Neural crest cell (in vitro differentiated cells): Measurements from ENCODE around the gene RFTN1. TPM values are rescaled to one million over a fixed set of nuclear protein-coding genes. Genes with fewer than 3 reads are reported as not detected.
A peak's percentile ranks its signal among the peaks of the same experiment; 100 is the strongest.

Experiments used
- DNase-seq: peaks from one replicate; pipeline ENCODE4 v3.0.0; 2021; ENCODE audit warnings: low read depth, mixed read lengths, low spot score
- H3K27ac Mint-ChIP-seq: one replicate; pipeline ENCODE4 v1.8.0; 2021; ENCODE audit warnings: mild to moderate bottlenecking, mixed read lengths; ENCODE audit not compliant: unreplicated experiment
- H3K27me3 Mint-ChIP-seq: 2 replicates; pipeline ENCODE4 v1.8.0; 2021; ENCODE audit warnings: low read depth, mild to moderate bottlenecking, mixed read lengths
- H3K36me3 Mint-ChIP-seq: 2 replicates; pipeline ENCODE4 v1.8.0; 2021; ENCODE audit warnings: low read depth, mild to moderate bottlenecking, mixed read lengths
- H3K4me1 Mint-ChIP-seq: 2 replicates; pipeline ENCODE4 v1.8.0; 2021; ENCODE audit warnings: mixed read lengths
- H3K4me3 Mint-ChIP-seq: one replicate; pipeline ENCODE4 v1.8.0; 2021; ENCODE audit warnings: mild to moderate bottlenecking, mixed read lengths
- H3K9me3 Mint-ChIP-seq: 2 replicates; pipeline ENCODE4 v1.8.0; 2021; ENCODE audit warnings: mixed read lengths
- total RNA-seq: library from RNA; stranded (reverse); gene quantifications from 2 replicates; pipeline ENCODE4 v1.2.1, GENCODE V29; 2021
- TF ChIP-seq, protein P1 (sequence below): fragments of 200-600 bp; sonication (generic); conservative IDR thresholded peaks from 2 replicates; pipeline ENCODE4 v1.5.0; 2021; ENCODE audit warnings: antibody characterized with exemption, mild to moderate bottlenecking

RFTN1 gene
- total RNA-seq, 1 donor from 2014 or later, result 2.0 TPM

GRCh38 chr3:16346413-16347081 is 167.0 kb downstream of the RFTN1 start:
- Mint-ChIP-seq H3K27me3 (no peaks in the 10 kb centered on the region), H3K9me3 (peaks cover 7% of the 10 kb centered on the region), H3K27ac (no peak overlapping the region), H3K4me3 (no peak overlapping the region), H3K4me1 (peaks cover 25% of the 10 kb centered on the region), H3K36me3 (peaks cover 22% of the 10 kb centered on the region)
- TF ChIP-seq, protein P1, sequence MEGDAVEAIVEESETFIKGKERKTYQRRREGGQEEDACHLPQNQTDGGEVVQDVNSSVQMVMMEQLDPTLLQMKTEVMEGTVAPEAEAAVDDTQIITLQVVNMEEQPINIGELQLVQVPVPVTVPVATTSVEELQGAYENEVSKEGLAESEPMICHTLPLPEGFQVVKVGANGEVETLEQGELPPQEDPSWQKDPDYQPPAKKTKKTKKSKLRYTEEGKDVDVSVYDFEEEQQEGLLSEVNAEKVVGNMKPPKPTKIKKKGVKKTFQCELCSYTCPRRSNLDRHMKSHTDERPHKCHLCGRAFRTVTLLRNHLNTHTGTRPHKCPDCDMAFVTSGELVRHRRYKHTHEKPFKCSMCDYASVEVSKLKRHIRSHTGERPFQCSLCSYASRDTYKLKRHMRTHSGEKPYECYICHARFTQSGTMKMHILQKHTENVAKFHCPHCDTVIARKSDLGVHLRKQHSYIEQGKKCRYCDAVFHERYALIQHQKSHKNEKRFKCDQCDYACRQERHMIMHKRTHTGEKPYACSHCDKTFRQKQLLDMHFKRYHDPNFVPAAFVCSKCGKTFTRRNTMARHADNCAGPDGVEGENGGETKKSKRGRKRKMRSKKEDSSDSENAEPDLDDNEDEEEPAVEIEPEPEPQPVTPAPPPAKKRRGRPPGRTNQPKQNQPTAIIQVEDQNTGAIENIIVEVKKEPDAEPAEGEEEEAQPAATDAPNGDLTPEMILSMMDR, result no peak
- DNase-seq, result no peak

DNA sequence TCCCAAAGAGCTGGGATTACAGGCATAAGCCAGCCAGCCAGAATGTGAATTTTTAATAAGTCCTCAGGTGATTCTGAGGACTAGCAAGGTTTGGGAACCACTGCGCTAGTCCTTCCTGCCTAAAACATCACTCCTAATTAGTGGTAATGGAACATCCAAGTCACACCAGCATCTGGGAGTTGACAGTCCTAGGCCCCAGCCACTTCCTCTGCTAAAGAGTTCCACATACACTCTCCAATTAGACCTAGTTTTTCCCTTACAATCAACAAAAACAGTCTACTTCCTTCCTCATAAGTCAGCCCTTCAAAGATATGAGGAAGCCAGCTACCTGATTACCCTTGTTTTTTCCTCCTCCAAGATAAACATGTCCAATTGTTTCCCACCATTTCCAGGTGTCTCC is 170.4 kb downstream of the RFTN1 start:
- DNase-seq, result no peak
- Mint-ChIP-seq H3K4me1 (peaks cover 21% of the 10 kb centered on the region), H3K36me3 (peaks cover 19% of the 10 kb centered on the region), H3K4me3 (no peak overlapping the region), H3K27ac (no peak overlapping the region), H3K27me3 (no peaks in the 10 kb centered on the region), H3K9me3 (peaks cover 7% of the 10 kb centered on the region)
- TF ChIP-seq, protein P1, result no peak

DNA sequence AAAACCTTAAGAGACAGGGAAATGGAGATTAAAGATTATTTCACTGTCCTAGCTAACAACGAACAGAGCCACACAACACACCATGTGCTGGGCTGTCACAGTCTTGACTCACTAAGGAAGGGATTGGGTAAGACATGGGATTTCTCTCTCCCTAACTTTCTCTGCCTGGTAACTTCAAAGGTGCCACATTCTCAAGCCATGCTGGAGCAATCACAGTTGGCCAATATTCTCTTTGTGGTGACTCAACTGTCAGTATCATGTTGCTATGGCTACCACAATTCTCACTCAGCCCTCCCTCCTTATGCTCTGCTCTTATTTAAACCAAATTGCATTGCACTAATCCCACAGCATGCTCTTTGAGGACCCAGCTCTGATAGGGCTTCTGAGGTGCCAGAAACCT is 174.5 kb downstream of the RFTN1 start:
- Mint-ChIP-seq H3K36me3 (peaks cover 14% of the 10 kb centered on the region), H3K4me1 (peaks cover 21% of the 10 kb centered on the region), H3K9me3 (peaks cover 7% of the 10 kb centered on the region), H3K27me3 (no peaks in the 10 kb centered on the region), H3K27ac (no peak overlapping the region), H3K4me3 (no peak overlapping the region)
- TF ChIP-seq, protein P1, result no peak
- DNase-seq, result no peak

DNA sequence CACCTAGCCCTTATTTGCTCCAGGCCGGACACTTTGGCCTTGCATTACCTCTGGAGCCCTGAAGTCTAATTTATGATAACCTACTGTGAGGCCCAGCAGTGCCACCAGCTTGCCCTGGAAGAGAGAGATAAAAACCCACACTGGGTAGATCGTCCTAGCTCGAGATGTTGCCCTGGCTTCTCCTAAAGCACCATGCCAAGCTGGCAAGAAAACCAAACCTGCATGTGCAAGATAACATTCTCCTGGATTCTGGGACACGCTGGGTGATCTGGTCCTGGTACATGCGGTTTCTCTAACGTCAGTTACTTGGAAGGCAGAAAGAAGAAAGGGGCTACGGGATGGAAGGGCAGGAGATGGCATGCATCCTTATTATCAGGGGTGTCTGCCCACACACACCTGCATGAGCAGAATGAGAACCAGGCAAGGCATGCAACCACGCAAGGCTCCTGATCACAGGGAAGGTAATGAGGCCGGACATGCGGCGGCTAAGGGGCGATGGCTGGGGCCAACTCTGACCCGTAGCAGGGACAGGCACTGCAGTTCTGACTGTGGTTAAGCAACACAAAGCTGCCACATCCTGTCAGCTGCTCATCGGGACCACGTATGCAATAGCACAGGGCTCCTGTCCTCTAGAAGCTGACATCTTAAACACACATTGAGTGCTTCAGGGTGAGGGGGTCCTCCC is 175.5 kb downstream of the RFTN1 start:
- DNase-seq, result no peak
- Mint-ChIP-seq H3K9me3 (peaks cover 2% of the 10 kb centered on the region), H3K4me1 (peaks cover 22% of the 10 kb centered on the region), H3K27ac (peak overlapping the region; percentile 84), H3K36me3 (peaks cover 9% of the 10 kb centered on the region), H3K4me3 (no peak overlapping the region), H3K27me3 (no peaks in the 10 kb centered on the region)
- TF ChIP-seq, protein P1, result no peak

- TF ChIP-seq, protein P1, result no peak
- no peak overlapping the region for H3K4me3 Mint-ChIP-seq
- no peak overlapping the region for H3K27ac Mint-ChIP-seq
- peaks cover 6% of the 10 kb centered on the region for H3K9me3 Mint-ChIP-seq
- peaks cover 20% of the 10 kb centered on the region for H3K36me3 Mint-ChIP-seq
- no peak for DNase-seq
- H3K4me1 Mint-ChIP-seq, result peaks cover 28% of the 10 kb centered on the region
- no peaks in the 10 kb centered on the region for H3K27me3 Mint-ChIP-seq
These were observed 176.7 kb downstream of the RFTN1 start for GRCh38 chr3:16336825-16337224.
